ENCODE data around the gene SULT1C2. TPM values are rescaled to one million over a fixed set of nuclear protein-coding genes. Genes with fewer than 3 reads are reported as not detected.

SULT1C2 gene
- total RNA-seq, 1 donor from 2014 or later, result 1.9 TPM

- Histone ChIP-seq H3K4me1 (no peaks in the 10 kb centered on the region), H3K27me3 (ENCODE audit: low read depth) (peaks cover 7% of the 10 kb centered on the region), H3K36me3 (no peaks in the 10 kb centered on the region), H3K27ac (replicated peaks) (no peak overlapping the region), H3K4me3 (no peak overlapping the region), H3K9me3 (replicated peaks) (no peaks in the 10 kb centered on the region)
- DNase-seq, result no peak
- intact Hi-C loops (cut with micrococcal nuclease), result no loop called here
- no peak for TF ChIP-seq CTCF (IDR thresholded peaks at IDR 0.05; ENCODE audit: borderline replicate concordance)
Measured at GRCh38 chr2:108266218-108266617, 22.5 kb upstream of the SULT1C2 start.

GRCh38 chr2:108267101-108267500 is 21.6 kb upstream of the SULT1C2 start:
- TF ChIP-seq CTCF (IDR thresholded peaks at IDR 0.05; ENCODE audit: borderline replicate concordance), result no peak
- Histone ChIP-seq H3K36me3 (no peaks in the 10 kb centered on the region), H3K27ac (replicated peaks) (no peak overlapping the region), H3K9me3 (replicated peaks) (no peaks in the 10 kb centered on the region), H3K4me1 (no peaks in the 10 kb centered on the region), H3K27me3 (ENCODE audit: low read depth) (peaks cover 7% of the 10 kb centered on the region), H3K4me3 (no peak overlapping the region)
- no peak for DNase-seq
- intact Hi-C loops (cut with micrococcal nuclease), result no loop called here

GRCh38 chr2:108268001-108268400 is 20.7 kb upstream of the SULT1C2 start:
- TF ChIP-seq CTCF (IDR thresholded peaks at IDR 0.05; ENCODE audit: borderline replicate concordance), result no peak
- Histone ChIP-seq H3K27me3 (ENCODE audit: low read depth) (peaks cover 7% of the 10 kb centered on the region), H3K36me3 (no peaks in the 10 kb centered on the region), H3K4me3 (no peak overlapping the region), H3K4me1 (no peaks in the 10 kb centered on the region), H3K9me3 (replicated peaks) (no peaks in the 10 kb centered on the region), H3K27ac (replicated peaks) (no peak overlapping the region)
- no peak for DNase-seq
- intact Hi-C loops (cut with micrococcal nuclease), result no loop called here

GRCh38 chr2:108270346-108270745 is 18.3 kb upstream of the SULT1C2 start:
- Histone ChIP-seq H3K4me1 (no peaks in the 10 kb centered on the region), H3K9me3 (replicated peaks) (no peaks in the 10 kb centered on the region), H3K4me3 (no peak overlapping the region), H3K27ac (replicated peaks) (no peak overlapping the region), H3K27me3 (ENCODE audit: low read depth) (no peaks in the 10 kb centered on the region), H3K36me3 (no peaks in the 10 kb centered on the region)
- DNase-seq, result no peak
- no peak for TF ChIP-seq CTCF (IDR thresholded peaks at IDR 0.05; ENCODE audit: borderline replicate concordance)
- intact Hi-C loops (cut with micrococcal nuclease), result no loop called here

GRCh38 chr2:108270768-108271506 is 17.8 kb upstream of the SULT1C2 start:
- intact Hi-C loops (cut with micrococcal nuclease), result no loop called here
- TF ChIP-seq CTCF (IDR thresholded peaks at IDR 0.05; ENCODE audit: borderline replicate concordance), result no peak
- no peak overlapping the region for H3K4me3 ChIP-seq
- H3K9me3 ChIP-seq (replicated peaks), result no peaks in the 10 kb centered on the region
- no peaks in the 10 kb centered on the region for H3K4me1 ChIP-seq
- no peak for DNase-seq
- H3K36me3 ChIP-seq, result no peaks in the 10 kb centered on the region
- no peaks in the 10 kb centered on the region for H3K27me3 ChIP-seq (ENCODE audit: low read depth)
- H3K27ac ChIP-seq (replicated peaks), result no peak overlapping the region
